Stimulated activated naive CD8-positive, alpha-beta T cell treated with anti-CD3 and anti-CD28 coated beads, Interleukin-15, Interleukin-2, amounts not matched to agents 100 ng/mL and 50 ng/mL, for 24 hours (primary cell): ENCODE results near the gene DUSP12.

ENCODE experiments used
- H3K27ac Mint-ChIP-seq: one replicate; pipeline ENCODE4 v1.8.0; 2021; ENCODE audit warnings: mild to moderate bottlenecking, mixed read lengths
- H3K27me3 Mint-ChIP-seq: one replicate; pipeline ENCODE4 v1.8.0; 2021; ENCODE audit warnings: mixed read lengths
- H3K36me3 Mint-ChIP-seq: one replicate; pipeline ENCODE4 v1.8.0; 2021; ENCODE audit warnings: low read depth, mixed read lengths
- H3K4me1 Mint-ChIP-seq: one replicate; pipeline ENCODE4 v1.8.0; 2021; ENCODE audit warnings: low read depth, mixed read lengths
- H3K4me3 Mint-ChIP-seq: one replicate; pipeline ENCODE4 v1.8.0; 2021; ENCODE audit warnings: mild to moderate bottlenecking, mixed read lengths
- H3K9me3 Mint-ChIP-seq: one replicate; pipeline ENCODE4 v1.8.0; 2021; ENCODE audit warnings: mixed read lengths

Gene DUSP12

DNA sequence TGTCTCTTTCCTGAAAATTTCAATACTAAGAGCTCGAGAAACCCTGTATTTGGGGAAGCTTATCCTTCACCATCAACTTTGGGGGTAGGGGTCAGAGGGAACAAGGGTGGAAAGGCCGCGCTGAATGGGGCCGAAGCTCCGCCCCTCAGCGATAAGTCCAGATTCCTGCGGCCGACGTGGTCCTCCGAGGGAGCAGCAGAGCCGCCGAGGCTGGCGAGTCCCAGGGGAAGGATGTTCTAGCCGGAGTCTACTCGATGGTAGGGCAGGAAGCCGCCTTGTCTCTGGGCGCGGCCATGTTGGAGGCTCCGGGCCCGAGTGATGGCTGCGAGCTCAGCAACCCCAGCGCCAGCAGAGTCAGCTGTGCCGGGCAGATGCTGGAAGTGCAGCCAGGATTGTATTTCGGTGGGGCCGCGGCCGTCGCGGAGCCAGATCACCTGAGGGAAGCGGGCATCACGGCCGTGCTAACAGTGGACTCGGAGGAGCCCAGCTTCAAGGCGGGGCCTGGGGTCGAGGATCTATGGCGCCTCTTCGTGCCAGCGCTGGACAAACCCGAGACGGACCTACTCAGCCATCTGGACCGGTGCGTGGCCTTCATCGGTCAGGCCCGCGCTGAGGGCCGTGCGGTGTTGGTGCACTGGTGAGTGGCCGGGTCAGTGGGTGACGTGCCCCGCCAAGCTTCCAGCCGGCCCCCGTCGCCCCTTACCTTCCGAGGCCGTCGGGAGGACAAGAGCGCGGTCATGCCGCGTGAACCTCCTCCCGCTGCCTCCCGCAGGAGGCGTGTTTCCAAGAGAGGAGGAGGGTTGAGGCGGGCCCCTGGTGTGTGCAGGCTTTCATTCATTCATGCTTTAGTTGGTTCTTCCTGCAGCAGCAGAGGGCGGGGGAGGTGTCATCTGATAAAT is at the start of gene DUSP12:
DUSP12 (plus strand) TSS at position 278 of the 899 bp plus-strand sequence; CDS start at position 294, 16 bp downstream.
- Mint-ChIP-seq H3K9me3 (peaks cover 3% of the 10 kb centered on the region), H3K4me1 (peaks cover 53% of the 10 kb centered on the region), H3K36me3 (peaks cover 32% of the 10 kb centered on the region), H3K27me3 (peaks cover 9% of the 10 kb centered on the region), H3K4me3 (peak within 1 kb of the TSS; percentile 100), H3K27ac (peak within 1 kb of the TSS; percentile 99)

GRCh38 chr1:161702250-161702649 is 47.3 kb upstream of the DUSP12 start:
- no peak overlapping the region for H3K27ac Mint-ChIP-seq
- no peaks in the 10 kb centered on the region for H3K36me3 Mint-ChIP-seq
- no peaks in the 10 kb centered on the region for H3K9me3 Mint-ChIP-seq
- no peak overlapping the region for H3K4me3 Mint-ChIP-seq
- H3K4me1 Mint-ChIP-seq, result no peaks in the 10 kb centered on the region
- peaks cover 9% of the 10 kb centered on the region for H3K27me3 Mint-ChIP-seq

- H3K4me3 Mint-ChIP-seq, result no peak overlapping the region
- H3K9me3 Mint-ChIP-seq, result no peaks in the 10 kb centered on the region
- H3K27ac Mint-ChIP-seq, result no peak overlapping the region
- H3K4me1 Mint-ChIP-seq, result peaks cover 7% of the 10 kb centered on the region
- H3K36me3 Mint-ChIP-seq, result no peaks in the 10 kb centered on the region
- H3K27me3 Mint-ChIP-seq, result peaks cover 14% of the 10 kb centered on the region
Measured at GRCh38 chr1:161705537-161705936, 44.0 kb upstream of the DUSP12 start.

GRCh38 chr1:161706113-161706481 is 43.5 kb upstream of the DUSP12 start:
- peaks cover 14% of the 10 kb centered on the region for H3K27me3 Mint-ChIP-seq
- H3K27ac Mint-ChIP-seq, result no peak overlapping the region
- no peaks in the 10 kb centered on the region for H3K9me3 Mint-ChIP-seq
- no peaks in the 10 kb centered on the region for H3K36me3 Mint-ChIP-seq
- H3K4me1 Mint-ChIP-seq, result peaks cover 7% of the 10 kb centered on the region
- H3K4me3 Mint-ChIP-seq, result no peak overlapping the region

GRCh38 chr1:161706482-161707347 is 42.9 kb upstream of the DUSP12 start, which contains the start of gene FCRLA:
FCRLA (plus strand) TSS chr1:161707229; CDS start chr1:161707265, 36 bp downstream.
- H3K4me3 Mint-ChIP-seq, result no peak within 1 kb of the TSS
- no peaks in the 10 kb centered on the region for H3K9me3 Mint-ChIP-seq
- H3K27me3 Mint-ChIP-seq, result peaks cover 14% of the 10 kb centered on the region
- H3K4me1 Mint-ChIP-seq, result peaks cover 7% of the 10 kb centered on the region
- H3K36me3 Mint-ChIP-seq, result no peaks in the 10 kb centered on the region
- H3K27ac Mint-ChIP-seq, result no peak within 1 kb of the TSS

DNA sequence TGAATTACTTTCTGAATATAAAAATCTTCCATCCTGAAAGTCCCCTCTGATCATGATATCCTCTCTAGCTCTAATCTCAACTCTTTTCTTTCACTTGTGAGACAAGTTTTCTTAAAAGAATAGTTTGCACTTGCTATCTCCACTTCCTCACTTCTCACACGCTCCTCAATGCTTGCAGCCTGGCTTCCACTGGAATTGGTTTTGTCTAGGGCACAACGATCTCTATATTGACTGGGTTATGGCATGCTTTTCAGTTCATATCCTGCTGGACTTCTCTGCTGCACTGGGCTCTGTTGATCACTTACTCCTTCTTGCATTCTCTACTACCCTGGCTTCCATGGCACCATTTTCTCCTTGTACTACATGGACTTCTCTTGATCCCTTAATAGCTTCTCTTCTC is 42.1 kb upstream of the DUSP12 start:
- peaks cover 14% of the 10 kb centered on the region for H3K27me3 Mint-ChIP-seq
- no peak overlapping the region for H3K27ac Mint-ChIP-seq
- no peak overlapping the region for H3K4me3 Mint-ChIP-seq
- H3K4me1 Mint-ChIP-seq, result peaks cover 7% of the 10 kb centered on the region
- no peaks in the 10 kb centered on the region for H3K9me3 Mint-ChIP-seq
- no peaks in the 10 kb centered on the region for H3K36me3 Mint-ChIP-seq

GRCh38 chr1:161709373-161709772 is 40.2 kb upstream of the DUSP12 start:
- no peaks in the 10 kb centered on the region for H3K9me3 Mint-ChIP-seq
- peaks cover 7% of the 10 kb centered on the region for H3K4me1 Mint-ChIP-seq
- H3K4me3 Mint-ChIP-seq, result no peak overlapping the region
- no peaks in the 10 kb centered on the region for H3K36me3 Mint-ChIP-seq
- peak overlapping the region; percentile 47 for H3K27ac Mint-ChIP-seq
- peaks cover 10% of the 10 kb centered on the region for H3K27me3 Mint-ChIP-seq

DNA sequence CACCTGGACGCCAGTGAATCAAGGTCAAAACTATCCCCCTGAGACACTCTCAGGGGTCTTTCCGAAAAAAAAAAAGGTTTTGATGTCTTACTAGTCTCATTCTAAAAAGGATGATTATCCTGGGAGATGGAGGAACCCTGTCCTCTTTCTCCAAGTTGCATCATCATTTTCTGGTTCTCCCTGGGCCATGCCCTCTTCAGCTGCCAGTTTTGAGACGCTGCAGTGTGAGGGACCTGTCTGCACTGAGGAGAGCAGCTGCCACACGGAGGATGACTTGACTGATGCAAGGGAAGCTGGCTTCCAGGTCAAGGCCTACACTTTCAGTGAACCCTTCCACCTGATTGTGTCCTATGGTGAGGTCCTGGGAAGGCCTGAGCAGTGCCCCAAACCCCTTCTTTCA is 39.0 kb upstream of the DUSP12 start:
- no peaks in the 10 kb centered on the region for H3K36me3 Mint-ChIP-seq
- peaks cover 14% of the 10 kb centered on the region for H3K27me3 Mint-ChIP-seq
- no peaks in the 10 kb centered on the region for H3K9me3 Mint-ChIP-seq
- H3K27ac Mint-ChIP-seq, result no peak overlapping the region
- H3K4me3 Mint-ChIP-seq, result no peak overlapping the region
- H3K4me1 Mint-ChIP-seq, result peaks cover 7% of the 10 kb centered on the region

- no peaks in the 10 kb centered on the region for H3K9me3 Mint-ChIP-seq
- H3K4me1 Mint-ChIP-seq, result peaks cover 27% of the 10 kb centered on the region
- H3K36me3 Mint-ChIP-seq, result no peaks in the 10 kb centered on the region
- H3K27me3 Mint-ChIP-seq, result peaks cover 22% of the 10 kb centered on the region
- peak overlapping the region; percentile 7 for H3K27ac Mint-ChIP-seq
- peak overlapping the region; percentile 21 for H3K4me3 Mint-ChIP-seq
Measured at GRCh38 chr1:161718559-161719324, 30.8 kb upstream of the DUSP12 start.

DNA sequence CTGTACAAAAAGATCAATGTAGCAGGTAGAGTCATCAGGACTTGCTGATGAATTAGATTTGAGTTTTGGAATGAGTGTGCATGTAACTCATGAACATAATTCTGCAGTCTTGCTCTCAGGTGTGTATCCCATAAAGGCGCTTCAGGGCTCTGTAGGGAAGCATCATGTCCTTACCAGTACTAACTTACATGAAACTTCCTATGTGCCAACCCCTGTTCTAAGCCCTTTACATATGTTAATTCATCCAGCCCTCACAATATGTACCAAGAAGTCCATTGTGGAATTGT is 30.3 kb upstream of the DUSP12 start:
- H3K27me3 Mint-ChIP-seq, result peaks cover 26% of the 10 kb centered on the region
- peak overlapping the region; percentile 7 for H3K27ac Mint-ChIP-seq
- no peaks in the 10 kb centered on the region for H3K9me3 Mint-ChIP-seq
- no peaks in the 10 kb centered on the region for H3K36me3 Mint-ChIP-seq
- H3K4me3 Mint-ChIP-seq, result no peak overlapping the region
- H3K4me1 Mint-ChIP-seq, result peaks cover 27% of the 10 kb centered on the region

GRCh38 chr1:161720422-161720821 is 29.2 kb upstream of the DUSP12 start:
- Mint-ChIP-seq H3K4me3 (no peak overlapping the region), H3K27ac (no peak overlapping the region), H3K36me3 (no peaks in the 10 kb centered on the region), H3K4me1 (peaks cover 33% of the 10 kb centered on the region), H3K27me3 (peaks cover 28% of the 10 kb centered on the region), H3K9me3 (no peaks in the 10 kb centered on the region)

GRCh38 chr1:161720956-161721737 is 28.4 kb upstream of the DUSP12 start, which contains the start of gene FCRLB:
FCRLB (plus strand) TSS chr1:161721544; CDS start chr1:161722673, 1,129 bp downstream.
- H3K27me3 Mint-ChIP-seq, result peaks cover 27% of the 10 kb centered on the region

GRCh38 chr1:161721738-161722343 is 27.7 kb upstream of the DUSP12 start:
- Mint-ChIP-seq H3K27ac (no peak overlapping the region), H3K9me3 (no peaks in the 10 kb centered on the region), H3K27me3 (peaks cover 27% of the 10 kb centered on the region), H3K36me3 (no peaks in the 10 kb centered on the region), H3K4me1 (peaks cover 40% of the 10 kb centered on the region), H3K4me3 (no peak overlapping the region)

More at GRCh38 chr1:161720956-161721737, 28.4 kb upstream of the DUSP12 start, which contains the start of gene FCRLB:
- no peaks in the 10 kb centered on the region for H3K9me3 Mint-ChIP-seq
- no peaks in the 10 kb centered on the region for H3K36me3 Mint-ChIP-seq
- peaks cover 40% of the 10 kb centered on the region for H3K4me1 Mint-ChIP-seq
- H3K4me3 Mint-ChIP-seq, result no peak within 1 kb of the TSS
- H3K27ac Mint-ChIP-seq, result no peak within 1 kb of the TSS
